Daoy (cell line): ENCODE measurements around the gene CFAP97D2. TPM values are rescaled to one million over a fixed set of nuclear protein-coding genes. Genes with fewer than 3 reads are reported as not detected.
"Not testable (repeated sequence)": the region's sequence is repeated elsewhere in the genome, so short reads cannot be mapped to it uniquely, and the experiment has no call there.

Experiments
- DNase-seq: peaks from one replicate; pipeline ENCODE4 v3.0.0-alpha.2; 2015; ENCODE audit warnings: low read depth
- total RNA-seq: library from RNA; depleted of rRNA; stranded (reverse); fragments of >200 nt; shearing (Covaris generic); gene quantifications from 2 replicates; pipeline ENCODE4 v1.2.3, GENCODE V29; 2014; rRNA removed

CFAP97D2 gene
- not detected in 2 replicates for total RNA-seq

- no peak for DNase-seq
Observed at GRCh38 chr13:114179087-114179658, at the start of gene CFAP97D2. Gene CFAP97D2, plus strand, starts transcription at chr13:114179257. Its CDS starts 74 bp downstream, at chr13:114179331.

DNA sequence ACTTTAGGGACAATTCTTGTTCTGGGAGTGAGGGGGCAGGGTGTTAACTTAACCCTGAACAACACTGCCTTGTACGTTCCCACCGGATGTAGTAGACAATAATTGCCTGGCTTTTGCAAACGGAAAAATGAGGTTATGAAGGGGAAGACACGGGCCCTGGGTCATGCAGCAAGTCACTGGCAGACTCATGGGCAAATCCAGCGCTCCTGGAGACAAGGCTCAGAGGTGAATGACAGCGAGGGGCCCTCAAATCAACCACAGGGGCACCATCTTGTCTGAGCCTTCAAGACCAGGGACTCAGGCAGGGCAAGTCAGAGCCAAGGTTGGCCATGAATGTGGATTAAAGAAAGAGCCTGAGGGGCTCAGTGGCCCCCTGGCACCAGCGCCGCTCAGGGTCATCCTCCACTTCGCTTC lies 49.4 kb upstream of the CFAP97D2 start:
- peak; percentile 51 for DNase-seq

GRCh38 chr13:114130131-114130836 lies 48.8 kb upstream of the CFAP97D2 start:
- no peak for DNase-seq

DNA sequence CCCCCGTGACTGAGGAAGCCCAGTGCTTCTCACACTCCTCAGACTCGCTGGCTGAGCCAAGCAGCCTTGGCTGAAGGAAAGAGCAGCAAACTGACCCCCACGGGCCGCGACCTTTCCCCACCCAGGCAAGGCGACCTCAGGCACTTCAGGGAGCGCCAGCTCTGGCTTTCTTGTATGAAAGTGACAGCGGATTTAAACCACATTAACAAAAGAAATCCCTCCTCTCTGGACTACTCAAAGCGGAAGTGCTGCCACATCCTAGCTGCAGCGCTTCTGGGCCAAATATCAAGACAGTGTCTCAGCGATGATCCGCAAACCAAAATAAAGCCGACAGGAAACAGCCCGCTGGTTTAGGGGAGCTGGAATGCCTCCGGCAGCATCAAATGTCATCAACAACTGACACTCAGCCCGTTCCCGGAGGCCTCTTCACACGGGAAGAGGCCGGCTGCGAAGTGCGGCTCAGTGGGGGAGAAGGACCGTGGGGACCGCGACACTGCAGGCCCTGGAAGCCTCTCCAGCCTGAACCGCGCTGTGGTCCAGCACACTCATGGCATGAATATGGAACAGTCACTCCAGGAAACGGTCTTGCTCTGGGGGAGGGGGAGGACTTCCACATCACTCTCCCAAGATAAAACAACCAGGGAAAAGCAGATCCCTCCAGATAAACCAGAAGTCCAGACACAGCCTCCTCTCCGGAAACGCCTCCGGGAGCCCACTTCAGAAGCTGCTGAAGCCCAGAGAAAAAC lies 48.0 kb upstream of the CFAP97D2 start:
- peak; percentile 93 for DNase-seq

DNA sequence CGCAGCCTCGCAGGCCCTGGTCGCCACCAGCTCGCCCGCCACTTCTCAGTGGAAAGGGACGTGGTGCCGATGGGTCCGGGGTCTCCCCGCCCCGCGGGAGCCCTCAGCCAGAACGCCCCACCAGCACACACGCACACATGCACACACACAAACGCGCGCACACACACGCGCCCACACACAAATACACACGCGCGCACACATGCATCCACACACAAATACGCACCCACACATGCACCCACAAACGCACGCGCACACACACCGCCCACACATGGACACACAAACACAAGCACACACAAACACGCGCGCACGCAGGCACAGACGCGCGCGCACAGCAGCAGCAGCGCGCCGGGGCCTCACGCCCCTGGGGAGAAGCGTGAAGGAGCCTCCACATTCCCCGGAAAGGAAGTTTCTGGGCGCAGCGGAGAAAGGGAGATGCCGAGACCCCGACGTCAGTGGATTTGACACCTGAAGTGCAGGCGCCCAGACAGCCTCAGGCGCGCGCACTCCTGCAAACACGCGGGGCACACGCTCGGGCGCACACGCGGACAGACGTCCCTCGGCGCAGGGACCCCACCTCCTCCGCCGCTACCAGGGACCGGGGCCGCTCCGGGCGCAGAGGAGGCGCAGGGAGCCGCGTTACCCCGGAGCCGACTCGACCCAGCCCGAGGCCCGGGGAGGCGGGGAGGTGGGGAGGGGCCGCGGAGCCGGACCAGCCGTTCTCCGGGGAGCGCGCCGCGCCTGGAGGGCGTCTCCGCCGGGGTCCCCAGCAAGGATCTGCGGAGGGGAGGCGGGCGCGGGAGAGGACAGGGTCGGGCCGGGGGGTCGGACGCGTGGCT lies 47.3 kb upstream of the CFAP97D2 start:
- DNase-seq, result no peak

DNA sequence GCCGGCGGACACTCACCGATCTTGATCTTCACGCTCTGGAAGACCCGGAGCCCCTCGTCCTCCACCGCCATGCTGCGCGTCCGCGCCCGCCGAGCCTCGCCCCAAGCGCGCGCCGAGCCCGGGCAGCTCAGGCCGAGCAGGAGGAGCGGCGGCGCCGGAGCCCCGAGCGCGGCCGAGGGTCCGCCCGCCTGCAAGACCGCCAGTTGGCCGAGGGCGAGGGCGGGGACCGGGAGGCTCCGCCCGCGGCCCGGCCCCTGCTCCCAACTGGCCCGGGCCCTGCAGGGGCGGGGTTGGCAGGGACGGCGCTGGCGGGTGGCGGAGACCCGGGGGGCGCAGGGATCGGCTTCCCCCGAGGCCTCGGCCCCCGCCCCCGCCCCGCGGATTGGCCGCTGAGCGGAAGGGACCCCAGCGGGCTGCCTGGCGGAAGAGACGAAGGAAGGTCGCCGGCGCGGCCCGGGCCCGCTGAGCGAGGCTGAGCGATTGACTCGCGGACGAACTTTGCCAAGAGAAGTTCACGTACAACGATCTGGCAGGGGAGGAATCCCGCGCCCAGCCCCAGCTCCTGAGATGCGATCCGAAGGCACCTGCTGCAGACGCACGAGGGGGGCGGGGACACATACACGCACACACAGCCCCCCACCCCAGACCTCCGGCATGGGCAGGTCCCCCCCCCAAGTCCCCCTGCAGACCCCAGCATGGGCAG lies 46.5 kb upstream of the CFAP97D2 start, which contains the start of gene RASA3:
RASA3 (minus strand) TSS at position 205 of the 703 bp plus-strand sequence; CDS start at position 71, 134 bp downstream.
- peak; percentile 87 for DNase-seq

DNA sequence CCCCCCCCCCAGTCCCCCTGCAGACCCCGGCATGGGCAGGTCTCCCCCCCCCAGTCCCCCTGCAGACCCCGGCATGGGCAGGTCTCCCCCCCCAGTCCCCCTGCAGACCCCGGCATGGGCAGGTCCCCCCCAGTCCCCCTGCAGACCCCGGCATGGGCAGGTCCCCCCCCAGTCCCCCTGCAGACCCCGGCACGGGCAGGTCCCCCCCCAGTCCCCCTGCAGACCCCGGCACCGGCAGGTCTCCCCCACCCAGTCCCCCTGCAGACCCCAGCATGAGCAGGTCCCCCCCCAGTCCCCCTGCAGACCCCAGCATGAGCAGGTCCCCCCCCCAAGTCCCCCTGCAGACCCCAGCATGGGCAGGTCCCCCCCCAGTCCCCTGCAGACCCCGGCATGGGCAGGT lies 45.9 kb upstream of the CFAP97D2 start:
- not testable (repeated sequence) for DNase-seq

DNA sequence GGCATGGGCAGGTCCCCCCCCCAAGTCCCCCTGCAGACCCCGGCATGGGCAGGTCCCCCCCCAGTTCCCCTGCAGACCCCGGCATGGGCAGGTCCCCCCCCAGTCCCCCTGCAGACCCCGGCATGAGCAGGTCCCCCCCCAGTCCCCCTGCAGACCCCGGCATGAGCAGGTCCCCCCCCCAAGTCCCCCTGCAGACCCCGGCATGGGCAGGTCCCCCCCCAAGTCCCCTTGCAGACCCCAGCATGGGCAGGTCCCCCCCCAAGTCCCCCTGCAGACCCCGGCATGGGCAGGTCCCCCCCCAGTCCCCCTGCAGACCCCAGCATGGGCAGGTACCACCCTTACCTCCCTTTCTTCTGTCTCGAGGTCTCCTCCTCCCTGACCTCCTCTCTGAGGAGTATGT lies 45.5 kb upstream of the CFAP97D2 start:
- DNase-seq, result not testable (repeated sequence)

GRCh38 chr13:114134111-114134943 lies 44.7 kb upstream of the CFAP97D2 start:
- DNase-seq, result no peak

- no peak for DNase-seq
Observed at GRCh38 chr13:114134944-114135610, 44.0 kb upstream of the CFAP97D2 start.

DNA sequence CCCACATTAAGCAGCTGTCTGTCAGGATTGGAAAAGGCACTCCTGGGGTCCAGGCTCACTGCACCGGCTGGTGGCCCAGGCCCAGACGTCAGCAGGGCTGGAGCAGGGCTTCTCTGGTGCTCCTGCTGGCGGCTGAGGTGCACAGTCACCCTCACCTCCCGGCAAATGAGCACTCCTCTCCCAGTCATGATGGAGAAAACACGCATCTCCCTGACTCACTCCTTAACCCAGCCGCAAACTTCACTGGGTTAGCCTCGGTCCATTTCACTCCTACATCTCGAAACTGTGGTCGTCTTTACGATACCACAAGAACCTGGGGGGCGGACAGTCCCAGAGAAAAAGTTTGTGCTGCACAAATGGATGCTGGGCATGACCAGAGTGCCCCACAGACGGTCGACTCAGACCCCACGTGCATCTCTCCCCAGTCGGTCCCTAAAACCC lies 43.3 kb upstream of the CFAP97D2 start:
- DNase-seq, result peak; percentile 71

DNA sequence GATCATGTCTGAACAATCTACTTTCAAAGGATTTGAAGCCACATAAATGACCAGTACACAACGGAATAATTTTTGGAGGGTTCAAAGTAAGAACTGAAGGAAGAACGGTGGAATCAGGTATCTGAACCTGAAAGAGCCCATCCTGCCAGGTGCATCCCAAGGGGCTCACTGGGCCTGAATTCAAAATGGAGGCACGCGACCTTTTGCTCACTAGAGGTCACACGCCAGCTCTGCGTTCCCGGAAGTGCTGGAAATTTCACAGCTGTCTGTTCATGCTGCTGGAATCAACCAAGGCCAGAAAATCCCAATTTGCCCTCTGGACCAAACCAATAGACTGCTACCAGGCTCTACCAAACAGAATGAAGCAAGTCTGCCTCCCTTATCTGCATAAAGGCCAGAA lies 42.5 kb upstream of the CFAP97D2 start:
- DNase-seq, result no peak

- DNase-seq, result no peak
Observed at GRCh38 chr13:114140131-114140905, 38.7 kb upstream of the CFAP97D2 start.

- no peak for DNase-seq
Observed at GRCh38 chr13:114140906-114141250, 38.2 kb upstream of the CFAP97D2 start.

GRCh38 chr13:114141261-114141996 lies 37.6 kb upstream of the CFAP97D2 start:
- DNase-seq, result no peak

DNA sequence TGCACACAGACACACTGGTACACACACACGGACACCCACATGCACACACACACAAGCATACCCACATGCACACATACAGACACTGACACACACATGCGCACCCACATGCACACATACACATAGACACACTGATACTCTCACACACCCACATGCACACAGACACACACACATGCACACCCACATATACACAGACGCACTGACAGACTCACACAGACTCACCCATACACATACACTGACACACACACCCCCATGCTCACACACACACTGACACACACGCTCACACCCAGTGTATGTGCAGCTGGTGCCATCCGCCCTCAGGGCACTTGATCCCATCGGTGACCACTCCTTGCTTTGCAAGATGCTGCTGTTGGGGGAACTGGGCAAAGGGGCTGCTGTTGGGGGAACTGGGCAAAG lies 36.9 kb upstream of the CFAP97D2 start:
- DNase-seq, result no peak

- no peak for DNase-seq
Observed at GRCh38 chr13:114142640-114143490, 36.2 kb upstream of the CFAP97D2 start.
